ENCODE results near the gene KRIT1. TPM values are rescaled to one million over a fixed set of nuclear protein-coding genes. Genes with fewer than 3 reads are reported as not detected.

KRIT1 gene
- total RNA-seq, 1 experiment from 2014 or later: 34.9 TPM

- no peaks in the 10 kb centered on the region for H3K27me3 ChIP-seq (ENCODE audit: insufficient read depth, low read length)
- WGBS (ENCODE audit: extremely low coverage, insufficient read length, low lambda C conversion rate): no CpG with 5 or more reads among the region's 6 CpGs
- H3K9me3 ChIP-seq (ENCODE audit: control insufficient read depth, low read depth, low read length): no peaks in the 10 kb centered on the region
- H2BK5ac ChIP-seq (ENCODE audit: insufficient read length, low read length): no peak overlapping the region
- H2BK20ac ChIP-seq (ENCODE audit: low read depth, low read length, poor library complexity, severe bottlenecking): no peak overlapping the region
- no peak overlapping the region for H2AK5ac ChIP-seq (ENCODE audit: insufficient read length, low read length)
- H3K23ac ChIP-seq (ENCODE audit: insufficient read length, low read depth, low read length): no peak overlapping the region
- no peak overlapping the region for H2BK15ac ChIP-seq (ENCODE audit: low read depth, low read length)
- no peak overlapping the region for H2BK12ac ChIP-seq (ENCODE audit: insufficient read length, low read depth, low read length)
- no peak overlapping the region for H4K8ac ChIP-seq (replicated peaks; ENCODE audit: insufficient read length, low read depth, low read length)
- Mint-ChIP-seq H3K9me3 (peaks cover 0 to 5% of the 10 kb centered on the region in 2 experiments; a peak in 2 of 5 replicates), H3K4me1 (peaks cover 20 to 23% of the 10 kb centered on the region in 2 experiments), H3K27me3 (ENCODE audit: low read depth) (no peaks in the 10 kb centered on the region), H3K27ac (no peak overlapping the region), H3K4me3 (no peak overlapping the region), H3K36me3 (ENCODE audit: insufficient read depth in 1 of 3, low read depth in 3 of 3) (peaks cover 5 to 6% (median 5%) of the 10 kb centered on the region in 3 experiments; a peak in 5 of 7 replicates)
- no peaks in the 10 kb centered on the region for H3K23me2 ChIP-seq (ENCODE audit: insufficient read length, low read depth, low read length, poor library complexity, severe bottlenecking)
- TF ChIP-seq, protein P1, sequence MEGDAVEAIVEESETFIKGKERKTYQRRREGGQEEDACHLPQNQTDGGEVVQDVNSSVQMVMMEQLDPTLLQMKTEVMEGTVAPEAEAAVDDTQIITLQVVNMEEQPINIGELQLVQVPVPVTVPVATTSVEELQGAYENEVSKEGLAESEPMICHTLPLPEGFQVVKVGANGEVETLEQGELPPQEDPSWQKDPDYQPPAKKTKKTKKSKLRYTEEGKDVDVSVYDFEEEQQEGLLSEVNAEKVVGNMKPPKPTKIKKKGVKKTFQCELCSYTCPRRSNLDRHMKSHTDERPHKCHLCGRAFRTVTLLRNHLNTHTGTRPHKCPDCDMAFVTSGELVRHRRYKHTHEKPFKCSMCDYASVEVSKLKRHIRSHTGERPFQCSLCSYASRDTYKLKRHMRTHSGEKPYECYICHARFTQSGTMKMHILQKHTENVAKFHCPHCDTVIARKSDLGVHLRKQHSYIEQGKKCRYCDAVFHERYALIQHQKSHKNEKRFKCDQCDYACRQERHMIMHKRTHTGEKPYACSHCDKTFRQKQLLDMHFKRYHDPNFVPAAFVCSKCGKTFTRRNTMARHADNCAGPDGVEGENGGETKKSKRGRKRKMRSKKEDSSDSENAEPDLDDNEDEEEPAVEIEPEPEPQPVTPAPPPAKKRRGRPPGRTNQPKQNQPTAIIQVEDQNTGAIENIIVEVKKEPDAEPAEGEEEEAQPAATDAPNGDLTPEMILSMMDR (conservative IDR thresholded peaks at IDR 0.05): no peak
- H2AFZ ChIP-seq (ENCODE audit: low read length): no peak overlapping the region
- no peak overlapping the region for H3T11ph ChIP-seq (ENCODE audit: low read length)
- peaks cover 3% of the 10 kb centered on the region for H3K79me1 ChIP-seq (ENCODE audit: insufficient read depth, low read depth, low read length, poor library complexity, severe bottlenecking)
- no peak overlapping the region for H3K9ac ChIP-seq (ENCODE audit: extremely low read depth, insufficient read length, low read length)
- H3K4me2 ChIP-seq (ENCODE audit: insufficient read depth, insufficient read length, low read length): no peak overlapping the region
- no peak overlapping the region for H3K56ac ChIP-seq (ENCODE audit: insufficient read length, low read depth, low read length)
- H2BK120ac ChIP-seq (ENCODE audit: low read depth, low read length, poor library complexity, severe bottlenecking): no peak overlapping the region
- H3K79me2 ChIP-seq (ENCODE audit: insufficient read depth, low read length): peaks cover 2% of the 10 kb centered on the region; the same call in 1 of the 2 replicates
- H3K14ac ChIP-seq (ENCODE audit: insufficient read depth, low read length): no peak overlapping the region
- DNase-seq: no peak
- H4K5ac ChIP-seq (ENCODE audit: insufficient read length, low read depth, low read length): no peak overlapping the region
- no peak overlapping the region for H3K27ac ChIP-seq (ENCODE audit: insufficient read length, low read depth, low read length)
- no peak overlapping the region for H3K18ac ChIP-seq (ENCODE audit: insufficient read length, low read depth, low read length)
- no peak overlapping the region for H4K91ac ChIP-seq (ENCODE audit: insufficient read length, low read depth, low read length)
- H4K20me1 ChIP-seq (ENCODE audit: control insufficient read depth, insufficient read depth, insufficient read length): no peaks in the 10 kb centered on the region
- H3K4me1 ChIP-seq (ENCODE audit: insufficient read depth, low read length): peaks cover 2% of the 10 kb centered on the region; the same call in 1 of the 2 replicates
- no peak overlapping the region for H3K4ac ChIP-seq (ENCODE audit: low read depth, low read length)
Measured at GRCh38 chr7:92282221-92282814, 36.6 kb upstream of the KRIT1 start.

Measured in H9 (cell line).